Left renal cortex interstitium (tissue), 4 donors: ENCODE measurements around the gene WNT3A. TPM values are rescaled to one million over a fixed set of nuclear protein-coding genes. Genes with fewer than 3 reads are reported as not detected.
"Not testable (repeated sequence)": the region's sequence is repeated elsewhere in the genome, so short reads cannot be mapped to it uniquely, and the experiment has no call there.

Source experiments
- DNase-seq, 4 donors: peaks; one replicate each; pipeline ENCODE4 v3.0.0-alpha.2; 2013; ENCODE audit warnings: low read depth in 4 of 4, low spot score in 2 of 4, missing footprints in 1 of 4
- polyA plus RNA-seq, 4 donors: library from polyadenylated mRNA; unstranded; fragments of 120-200 nt; gene quantifications; one replicate each; pipeline ENCODE4 v1.2.1, GENCODE V29; 2013; ENCODE audit not compliant: insufficient read length in 4 of 4

The WNT3A gene
- polyA plus RNA-seq, 4 donors, result 0.12 to 0.36 (median 0.22) TPM

GRCh38 chr1:228010921-228011320 lies 4.1 kb downstream of the WNT3A start:
- no peak for DNase-seq

GRCh38 chr1:228011721-228012311 lies 5.0 kb downstream of the WNT3A start:
- no peak for DNase-seq

DNA sequence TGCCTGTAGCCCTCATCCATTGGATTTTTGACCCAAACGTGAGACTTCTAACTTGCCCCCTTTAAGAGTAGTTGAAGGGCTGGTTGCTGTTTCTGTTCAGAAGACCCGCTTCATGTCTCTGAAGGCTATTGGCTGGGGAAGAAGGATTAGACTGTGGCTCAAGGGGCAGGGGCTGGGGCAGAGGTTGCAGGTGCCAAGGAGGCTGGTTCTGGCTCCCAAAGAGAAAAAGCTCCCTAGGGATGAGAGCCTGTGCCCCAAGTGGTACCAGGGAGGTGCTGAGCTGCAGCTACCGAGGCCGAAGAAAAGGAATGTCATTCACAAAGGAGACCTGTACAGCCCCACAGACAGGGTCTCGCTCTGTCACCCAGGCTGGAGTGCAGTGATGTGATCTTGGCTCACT lies 5.8 kb downstream of the WNT3A start:
- no peak for DNase-seq

DNA sequence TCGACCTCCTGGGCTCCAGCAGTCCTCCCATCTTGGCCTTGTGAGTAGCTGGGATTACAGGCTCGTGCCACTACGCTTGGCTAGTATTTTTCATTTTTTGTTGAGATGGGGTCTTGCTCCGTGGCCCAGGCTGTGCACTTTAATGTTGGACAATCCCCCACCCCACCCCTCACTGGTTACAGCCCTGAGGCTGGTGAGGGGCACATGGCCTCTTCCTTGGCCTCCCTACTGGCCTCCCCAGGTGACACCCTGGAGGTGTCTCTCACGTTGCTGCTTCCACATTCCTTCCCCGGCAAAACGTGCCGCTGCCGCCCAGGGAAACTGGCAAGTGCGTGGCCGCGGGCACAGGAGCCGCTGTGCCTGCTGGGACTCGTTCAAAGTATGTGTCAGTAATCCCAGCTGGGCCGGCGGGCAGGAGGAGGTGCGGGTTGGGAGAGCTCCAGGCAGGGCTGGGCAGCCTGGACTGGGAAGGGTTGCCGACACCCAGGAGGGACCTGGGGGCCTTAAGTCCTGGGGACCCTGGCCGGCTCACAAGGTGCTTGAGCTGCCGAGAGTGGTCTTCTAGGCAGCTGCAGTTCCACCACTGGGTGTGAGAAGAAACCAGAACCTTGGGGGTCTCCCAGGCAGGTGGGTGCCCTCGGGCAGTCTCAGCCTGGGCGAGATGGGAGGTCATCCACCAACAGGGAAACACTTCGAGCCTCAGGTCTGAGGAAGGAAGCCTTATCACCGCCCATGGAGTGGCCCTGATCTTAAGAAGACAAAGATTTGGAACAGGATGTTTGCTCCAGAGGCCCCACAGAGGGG lies 6.5 kb downstream of the WNT3A start:
- DNase-seq, result no peak

DNA sequence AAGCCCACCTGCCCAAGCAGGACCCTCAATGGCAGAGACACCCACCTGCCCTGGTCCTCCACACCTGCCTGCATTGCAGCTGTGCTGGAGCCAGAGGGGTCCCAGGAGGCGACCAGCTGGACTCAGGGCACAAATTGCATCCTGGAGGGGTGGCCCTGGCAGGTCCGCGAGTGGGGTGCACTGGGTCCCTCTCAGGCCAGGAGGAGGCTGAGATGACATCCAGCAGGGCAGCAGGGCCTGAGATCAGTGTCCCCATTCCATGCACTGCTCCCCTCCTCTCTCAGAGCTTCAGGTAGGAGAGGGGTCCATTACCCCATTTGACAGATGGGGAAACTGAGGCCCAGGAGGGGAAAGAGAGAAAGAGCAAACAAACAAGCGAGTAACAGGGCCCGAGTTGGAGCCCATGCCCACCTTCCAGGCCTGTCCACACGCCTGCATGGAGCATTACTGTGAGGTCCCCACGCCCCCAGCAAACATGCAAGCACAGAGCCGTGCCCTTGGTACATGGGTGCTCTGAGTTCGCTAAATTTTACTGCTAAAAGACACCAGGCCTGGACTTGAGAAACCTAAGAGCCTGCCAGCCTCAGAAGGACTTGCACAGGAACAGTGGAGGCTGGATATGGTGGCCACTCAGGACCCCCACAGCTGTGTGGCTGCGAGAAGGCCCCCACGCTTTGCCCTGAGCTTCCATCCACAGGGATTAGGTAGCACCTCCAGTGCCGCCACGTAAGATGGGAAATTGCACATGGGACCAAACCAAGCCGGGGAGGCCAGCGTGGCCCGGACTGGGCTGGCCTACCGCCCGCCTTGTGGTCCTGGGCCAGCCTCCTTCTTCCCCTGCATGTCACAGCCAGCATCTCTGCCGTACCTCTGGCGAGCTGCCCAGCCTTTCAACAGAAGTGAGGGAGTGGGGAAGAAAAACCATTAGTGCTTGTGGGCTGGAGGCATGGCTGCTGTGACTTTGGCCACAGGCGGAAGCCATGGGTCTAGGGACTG lies 7.4 kb downstream of the WNT3A start:
- no peak for DNase-seq

DNA sequence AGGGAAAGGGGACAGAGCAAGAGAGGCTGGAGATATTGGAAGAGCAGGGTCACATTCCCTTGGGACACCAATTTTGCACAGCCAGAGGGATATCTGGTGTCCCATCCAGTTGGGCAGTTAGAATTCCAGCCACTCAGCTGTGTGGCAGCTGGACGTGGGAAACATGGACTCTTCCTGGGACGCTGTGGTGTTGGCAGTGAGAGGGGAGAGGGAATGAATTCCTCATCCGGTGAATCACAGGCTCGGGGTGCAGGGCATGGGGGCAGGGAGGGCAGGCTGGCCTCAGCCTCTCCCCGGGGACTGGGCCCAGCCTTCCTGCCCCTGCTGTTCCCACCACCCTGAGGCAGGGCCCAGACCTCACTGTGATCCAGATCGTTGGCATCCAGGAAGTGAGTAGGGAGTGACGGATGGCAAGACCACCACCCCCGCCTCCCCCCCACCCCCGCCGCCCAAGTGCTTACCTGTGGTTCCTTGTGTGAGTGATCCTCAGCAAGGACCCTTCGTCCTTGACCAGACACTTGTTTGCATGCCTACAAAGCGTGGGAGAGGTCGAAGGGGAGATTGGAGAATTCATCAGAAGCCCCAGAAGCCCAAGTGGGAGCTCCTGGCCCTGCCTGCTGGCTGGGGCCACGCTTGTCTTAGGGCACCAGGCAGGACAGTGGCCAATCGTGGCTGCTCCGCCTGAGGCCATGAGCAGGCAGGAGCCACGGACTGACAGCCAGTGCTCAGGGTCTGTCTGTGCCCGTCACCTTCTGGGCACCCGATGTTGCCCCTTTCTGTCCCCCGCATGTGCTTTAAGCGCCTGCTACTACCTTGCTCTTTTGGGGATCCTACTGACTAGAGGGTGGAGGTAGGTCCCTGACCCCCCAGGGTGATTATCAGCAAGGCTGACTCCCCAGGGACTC lies 8.7 kb downstream of the WNT3A start:
- DNase-seq, result no peak

- DNase-seq, result no peak
Observed at GRCh38 chr1:228016181-228016510, 9.3 kb downstream of the WNT3A start.

DNA sequence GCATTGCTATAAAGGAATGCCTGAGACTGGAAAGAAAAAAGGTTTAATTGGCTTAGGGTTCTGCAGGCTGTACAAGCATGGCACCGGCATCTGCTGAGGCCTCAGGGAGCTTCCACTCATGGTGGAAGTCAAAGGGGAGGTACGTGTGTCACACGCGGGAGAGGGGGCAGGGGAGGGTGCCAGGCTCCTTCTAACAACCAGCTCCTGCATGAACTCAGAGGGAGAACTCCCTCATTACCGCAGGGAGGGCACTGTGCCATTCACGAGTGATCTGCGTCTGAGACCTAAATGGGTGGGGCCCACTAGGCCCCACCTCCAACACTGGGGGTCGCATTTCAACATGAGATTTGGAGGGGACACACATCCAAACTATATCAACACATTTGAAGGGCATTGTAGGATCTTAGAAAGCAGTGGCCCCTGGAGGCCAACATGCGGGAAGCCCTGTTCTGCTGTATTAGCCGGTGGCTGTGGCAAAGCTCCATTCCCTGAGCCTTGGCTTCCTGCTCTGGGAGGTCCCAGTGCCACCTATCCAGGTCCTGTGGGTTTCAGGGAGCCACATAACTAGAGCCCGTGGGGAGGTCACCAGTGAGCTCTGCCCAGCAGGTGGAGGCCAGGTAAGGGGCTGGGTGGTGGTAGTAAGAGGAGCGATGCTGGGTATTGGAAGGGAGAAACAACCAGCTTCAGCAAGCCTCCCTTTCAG lies 10.0 kb downstream of the WNT3A start:
- DNase-seq, result no peak

DNA sequence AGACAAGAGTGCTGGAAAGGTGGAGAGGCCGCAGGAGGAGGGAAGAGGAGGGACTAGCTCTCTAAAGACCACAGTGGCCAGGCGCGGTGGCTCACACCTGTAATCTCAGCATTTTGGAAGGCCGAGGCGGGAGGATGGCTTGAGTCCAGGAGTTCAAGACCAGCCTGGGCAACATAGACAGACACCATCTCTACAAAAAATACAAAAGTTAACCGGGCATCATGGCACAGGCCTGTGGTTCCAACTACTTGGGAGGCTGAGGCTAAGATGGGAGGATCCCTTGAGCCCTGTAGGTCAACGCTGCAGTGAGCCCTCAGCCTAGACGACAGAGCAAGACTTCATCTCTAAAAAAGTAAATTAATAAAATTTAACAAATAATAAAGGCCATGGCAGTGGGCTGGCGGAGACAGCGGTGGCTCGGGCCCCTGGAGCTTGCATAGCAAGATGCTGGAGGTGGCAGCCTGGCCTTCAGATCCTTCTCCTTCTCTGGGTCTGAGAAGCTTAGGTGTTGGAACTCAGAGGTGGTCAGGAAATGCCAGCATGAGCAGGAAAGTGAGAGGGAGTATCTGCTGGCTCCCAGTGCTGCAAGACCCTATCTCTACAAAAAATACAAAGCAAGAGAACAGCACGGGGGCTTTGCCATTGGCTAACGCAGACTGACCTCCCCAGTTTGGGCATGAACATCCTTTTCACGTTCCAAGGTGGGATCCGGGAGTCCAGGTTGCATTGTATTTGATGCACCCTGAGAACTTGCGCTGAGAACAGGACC lies 10.7 kb downstream of the WNT3A start:
- DNase-seq, result no peak

GRCh38 chr1:228018125-228018398 lies 11.3 kb downstream of the WNT3A start:
- DNase-seq, result no peak

- no peak for DNase-seq
Observed at GRCh38 chr1:228018961-228019721, 12.3 kb downstream of the WNT3A start.

GRCh38 chr1:228019722-228020083 lies 12.9 kb downstream of the WNT3A start:
- not testable (repeated sequence) for DNase-seq

DNA sequence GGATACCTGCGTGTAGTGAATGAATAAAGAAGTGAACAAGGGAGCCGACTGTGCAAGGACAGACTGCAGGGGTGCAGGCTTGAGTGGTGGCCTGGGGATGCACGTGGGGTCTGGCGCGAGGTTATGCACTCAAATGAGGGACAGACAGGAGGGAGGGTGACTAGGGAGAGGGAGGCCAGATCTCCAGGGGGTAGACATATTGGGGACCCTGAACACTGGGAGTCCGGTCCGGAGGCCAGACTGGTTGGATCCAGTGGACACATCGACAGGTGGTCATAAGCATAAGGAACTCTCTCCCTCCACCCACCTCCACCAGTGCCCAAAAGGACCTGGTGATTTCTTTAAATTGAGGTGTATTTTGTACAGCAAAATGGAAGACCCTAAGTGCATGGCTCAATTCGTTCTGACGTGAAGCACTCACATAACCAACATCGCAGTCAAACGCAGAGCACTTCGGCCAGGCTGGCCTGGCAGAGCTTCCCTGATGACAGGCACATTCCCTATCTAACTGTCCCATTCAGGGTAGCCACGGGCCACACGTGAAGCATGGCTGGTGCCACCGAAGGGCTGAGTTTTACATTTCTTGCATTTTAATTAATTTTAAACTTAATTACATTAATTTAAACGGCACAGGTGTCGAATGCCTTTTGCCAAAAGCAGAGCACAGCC lies 14.0 kb downstream of the WNT3A start:
- no peak for DNase-seq

GRCh38 chr1:228021355-228022030 lies 14.7 kb downstream of the WNT3A start:
- no peak for DNase-seq

DNA sequence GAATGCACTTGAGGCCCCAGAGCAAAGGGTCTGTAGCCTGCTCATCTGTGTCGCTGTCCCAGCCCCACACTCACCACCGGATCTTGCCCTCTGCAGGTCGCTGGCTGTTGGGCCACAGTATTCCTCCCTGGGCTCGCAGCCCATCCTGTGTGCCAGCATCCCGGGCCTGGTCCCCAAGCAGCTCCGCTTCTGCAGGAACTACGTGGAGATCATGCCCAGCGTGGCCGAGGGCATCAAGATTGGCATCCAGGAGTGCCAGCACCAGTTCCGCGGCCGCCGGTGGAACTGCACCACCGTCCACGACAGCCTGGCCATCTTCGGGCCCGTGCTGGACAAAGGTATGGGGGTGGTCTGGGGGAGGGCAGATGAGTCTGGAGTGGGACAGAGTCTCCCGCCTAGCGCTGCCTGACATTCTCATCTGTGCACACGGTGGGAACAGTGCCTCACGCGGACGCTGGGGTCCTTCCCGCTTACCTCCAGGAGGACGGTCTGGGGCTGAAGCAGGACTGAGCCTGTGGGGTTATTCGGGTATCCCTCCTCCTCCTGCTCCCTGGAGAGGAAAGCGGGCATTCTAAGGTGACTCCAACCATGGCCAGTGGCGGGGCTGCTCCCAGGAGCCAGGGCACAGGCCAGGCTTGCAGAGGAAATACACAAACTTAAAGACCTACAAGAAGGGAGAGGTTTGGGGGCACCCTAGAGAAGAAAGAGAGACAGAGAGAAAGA lies 15.9 kb downstream of the WNT3A start:
- no peak for DNase-seq

DNA sequence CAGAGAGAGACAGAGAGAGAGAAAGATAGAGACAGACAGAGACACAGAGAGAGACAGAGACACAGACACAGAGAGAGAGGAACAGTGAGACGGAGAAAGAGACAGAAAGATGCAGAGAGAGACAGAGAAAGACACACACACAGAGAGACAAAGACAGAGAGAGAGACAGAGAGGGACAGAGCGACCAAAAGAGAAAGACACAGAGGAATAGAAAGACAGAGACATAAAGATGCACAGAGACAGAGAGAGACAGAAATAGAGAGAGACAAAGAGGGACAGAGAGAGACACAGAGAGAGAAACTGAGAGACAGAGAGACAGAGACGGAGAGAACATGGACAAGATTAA lies 16.5 kb downstream of the WNT3A start:
- DNase-seq, result no peak

DNA sequence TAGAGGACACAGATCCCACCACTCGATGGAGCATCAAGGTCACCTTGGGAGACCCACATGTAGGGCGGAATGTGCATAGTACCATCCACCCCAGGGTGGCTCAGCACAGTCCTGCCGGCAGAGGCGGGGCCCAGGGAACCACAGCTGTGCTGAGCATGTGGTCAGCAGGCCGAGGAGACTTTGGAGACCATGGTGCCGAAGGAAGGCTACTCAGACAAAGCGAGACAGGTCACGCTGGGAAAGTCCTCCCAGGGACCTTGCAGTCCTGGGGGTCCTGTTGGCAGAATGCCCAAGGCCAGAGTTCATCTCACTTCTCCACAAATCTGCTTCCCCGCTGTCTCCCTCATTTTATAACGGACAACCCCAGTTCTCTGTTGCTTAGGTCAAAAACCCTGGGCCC lies 22.5 kb downstream of the WNT3A start:
- DNase-seq, result no peak
